ENCODE results near the gene CA4. TPM values are rescaled to one million over a fixed set of nuclear protein-coding genes. Genes with fewer than 3 reads are reported as not detected.
A peak's percentile ranks its signal among the peaks of the same experiment; 100 is the strongest.

The CA4 gene
- total and polyA plus RNA-seq, 9 of the 15 experiments (the other 6 are each of a cell fraction or from before 2014, with no cell fraction given), result 0.13 TPM; not detected in 7

DNA sequence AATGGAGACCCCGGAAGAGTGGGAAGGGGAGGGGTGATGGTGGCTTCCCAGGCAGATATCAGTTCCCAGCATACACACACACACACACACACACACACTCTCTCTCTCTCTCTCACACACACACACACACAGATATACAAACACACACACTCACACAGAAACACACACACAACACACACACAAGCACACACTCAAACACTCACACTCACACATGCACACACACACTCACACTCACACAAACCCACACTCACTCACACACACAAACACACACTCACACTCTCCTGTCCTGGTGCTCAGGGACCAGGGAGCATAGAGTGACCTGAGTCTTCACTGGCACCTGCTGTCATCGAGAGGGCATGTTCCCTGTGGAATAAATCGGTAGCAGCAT lies 5.6 kb downstream of the CA4 start (continued):
- TF ChIP-seq FOXP4 (CRISPR knock-in tag; IDR thresholded peaks at IDR 0.05; ENCODE audit: borderline replicate concordance), result no peak
- no peak for TF ChIP-seq ZNF12 (CRISPR knock-in tag; IDR thresholded peaks at IDR 0.05)
- TF ChIP-seq HDAC2 (IDR thresholded peaks at IDR 0.05), result no peak
- TF ChIP-seq, protein P1, sequence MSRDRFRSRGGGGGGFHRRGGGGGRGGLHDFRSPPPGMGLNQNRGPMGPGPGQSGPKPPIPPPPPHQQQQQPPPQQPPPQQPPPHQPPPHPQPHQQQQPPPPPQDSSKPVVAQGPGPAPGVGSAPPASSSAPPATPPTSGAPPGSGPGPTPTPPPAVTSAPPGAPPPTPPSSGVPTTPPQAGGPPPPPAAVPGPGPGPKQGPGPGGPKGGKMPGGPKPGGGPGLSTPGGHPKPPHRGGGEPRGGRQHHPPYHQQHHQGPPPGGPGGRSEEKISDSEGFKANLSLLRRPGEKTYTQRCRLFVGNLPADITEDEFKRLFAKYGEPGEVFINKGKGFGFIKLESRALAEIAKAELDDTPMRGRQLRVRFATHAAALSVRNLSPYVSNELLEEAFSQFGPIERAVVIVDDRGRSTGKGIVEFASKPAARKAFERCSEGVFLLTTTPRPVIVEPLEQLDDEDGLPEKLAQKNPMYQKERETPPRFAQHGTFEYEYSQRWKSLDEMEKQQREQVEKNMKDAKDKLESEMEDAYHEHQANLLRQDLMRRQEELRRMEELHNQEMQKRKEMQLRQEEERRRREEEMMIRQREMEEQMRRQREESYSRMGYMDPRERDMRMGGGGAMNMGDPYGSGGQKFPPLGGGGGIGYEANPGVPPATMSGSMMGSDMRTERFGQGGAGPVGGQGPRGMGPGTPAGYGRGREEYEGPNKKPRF (IDR thresholded peaks at IDR 0.05; ENCODE audit: low read depth, low read length), result no peak
- TF ChIP-seq POLR2G (IDR thresholded peaks at IDR 0.05; ENCODE audit: low read depth, low read length), result no peak
- no peak for TF ChIP-seq ZFP30 (CRISPR knock-in tag; IDR thresholded peaks at IDR 0.05; ENCODE audit: borderline replicate concordance)
- TF ChIP-seq SREBF2 (CRISPR knock-in tag; IDR thresholded peaks at IDR 0.05), result no peak
- TF ChIP-seq BCL6 (CRISPR knock-in tag; IDR thresholded peaks at IDR 0.05), result no peak
- TF ChIP-seq SAFB2 (IDR thresholded peaks at IDR 0.05; ENCODE audit: borderline replicate concordance, low read depth, low read length, severe bottlenecking), result no peak
- TF ChIP-seq, protein P2, sequence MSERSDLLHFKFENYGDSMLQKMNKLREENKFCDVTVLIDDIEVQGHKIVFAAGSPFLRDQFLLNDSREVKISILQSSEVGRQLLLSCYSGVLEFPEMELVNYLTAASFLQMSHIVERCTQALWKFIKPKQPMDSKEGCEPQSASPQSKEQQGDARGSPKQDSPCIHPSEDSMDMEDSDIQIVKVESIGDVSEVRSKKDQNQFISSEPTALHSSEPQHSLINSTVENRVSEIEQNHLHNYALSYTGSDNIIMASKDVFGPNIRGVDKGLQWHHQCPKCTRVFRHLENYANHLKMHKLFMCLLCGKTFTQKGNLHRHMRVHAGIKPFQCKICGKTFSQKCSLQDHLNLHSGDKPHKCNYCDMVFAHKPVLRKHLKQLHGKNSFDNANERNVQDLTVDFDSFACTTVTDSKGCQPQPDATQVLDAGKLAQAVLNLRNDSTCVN (CRISPR knock-in tag; IDR thresholded peaks at IDR 0.05), result peak; percentile 70; the same call in 1 of the 2 replicates
- peak; percentile 70; the same call in 1 of the 2 replicates for TF ChIP-seq MCM3 (IDR thresholded peaks at IDR 0.05)
- peak in 1 of 3 experiments; percentile 60; a peak in 2 of 6 replicates for TF ChIP-seq ZBTB11 (CRISPR knock-in tag; IDR thresholded peaks at IDR 0.05)
- TF ChIP-seq ZNF445 (CRISPR knock-in tag; IDR thresholded peaks at IDR 0.05; ENCODE audit: low read depth), result no peak
- TF ChIP-seq, protein P3, sequence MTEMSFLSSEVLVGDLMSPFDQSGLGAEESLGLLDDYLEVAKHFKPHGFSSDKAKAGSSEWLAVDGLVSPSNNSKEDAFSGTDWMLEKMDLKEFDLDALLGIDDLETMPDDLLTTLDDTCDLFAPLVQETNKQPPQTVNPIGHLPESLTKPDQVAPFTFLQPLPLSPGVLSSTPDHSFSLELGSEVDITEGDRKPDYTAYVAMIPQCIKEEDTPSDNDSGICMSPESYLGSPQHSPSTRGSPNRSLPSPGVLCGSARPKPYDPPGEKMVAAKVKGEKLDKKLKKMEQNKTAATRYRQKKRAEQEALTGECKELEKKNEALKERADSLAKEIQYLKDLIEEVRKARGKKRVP (CRISPR knock-in tag; IDR thresholded peaks at IDR 0.05), result no peak
- no peak for TF ChIP-seq ZNF76 (CRISPR knock-in tag; IDR thresholded peaks at IDR 0.05; ENCODE audit: borderline replicate concordance)
- TF ChIP-seq EWSR1 (IDR thresholded peaks at IDR 0.05; ENCODE audit: borderline replicate concordance, low read depth, partially characterized antibody), result peak; percentile 49
- no peak for TF ChIP-seq SREBF1 (IDR thresholded peaks at IDR 0.05; ENCODE audit: borderline replicate concordance, low read depth, low read length)
- TF ChIP-seq TAL1 (IDR thresholded peaks at IDR 0.05), result no peak
